Measurements from ENCODE around the gene PEMT.
A peak's percentile ranks its signal among the peaks of the same experiment; 100 is the strongest.
"Not testable (repeated sequence)": the region's sequence is repeated elsewhere in the genome, so short reads cannot be mapped to it uniquely, and the experiment has no call there.

PEMT gene, protein sequence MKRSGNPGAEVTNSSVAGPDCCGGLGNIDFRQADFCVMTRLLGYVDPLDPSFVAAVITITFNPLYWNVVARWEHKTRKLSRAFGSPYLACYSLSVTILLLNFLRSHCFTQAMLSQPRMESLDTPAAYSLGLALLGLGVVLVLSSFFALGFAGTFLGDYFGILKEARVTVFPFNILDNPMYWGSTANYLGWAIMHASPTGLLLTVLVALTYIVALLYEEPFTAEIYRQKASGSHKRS

DNA sequence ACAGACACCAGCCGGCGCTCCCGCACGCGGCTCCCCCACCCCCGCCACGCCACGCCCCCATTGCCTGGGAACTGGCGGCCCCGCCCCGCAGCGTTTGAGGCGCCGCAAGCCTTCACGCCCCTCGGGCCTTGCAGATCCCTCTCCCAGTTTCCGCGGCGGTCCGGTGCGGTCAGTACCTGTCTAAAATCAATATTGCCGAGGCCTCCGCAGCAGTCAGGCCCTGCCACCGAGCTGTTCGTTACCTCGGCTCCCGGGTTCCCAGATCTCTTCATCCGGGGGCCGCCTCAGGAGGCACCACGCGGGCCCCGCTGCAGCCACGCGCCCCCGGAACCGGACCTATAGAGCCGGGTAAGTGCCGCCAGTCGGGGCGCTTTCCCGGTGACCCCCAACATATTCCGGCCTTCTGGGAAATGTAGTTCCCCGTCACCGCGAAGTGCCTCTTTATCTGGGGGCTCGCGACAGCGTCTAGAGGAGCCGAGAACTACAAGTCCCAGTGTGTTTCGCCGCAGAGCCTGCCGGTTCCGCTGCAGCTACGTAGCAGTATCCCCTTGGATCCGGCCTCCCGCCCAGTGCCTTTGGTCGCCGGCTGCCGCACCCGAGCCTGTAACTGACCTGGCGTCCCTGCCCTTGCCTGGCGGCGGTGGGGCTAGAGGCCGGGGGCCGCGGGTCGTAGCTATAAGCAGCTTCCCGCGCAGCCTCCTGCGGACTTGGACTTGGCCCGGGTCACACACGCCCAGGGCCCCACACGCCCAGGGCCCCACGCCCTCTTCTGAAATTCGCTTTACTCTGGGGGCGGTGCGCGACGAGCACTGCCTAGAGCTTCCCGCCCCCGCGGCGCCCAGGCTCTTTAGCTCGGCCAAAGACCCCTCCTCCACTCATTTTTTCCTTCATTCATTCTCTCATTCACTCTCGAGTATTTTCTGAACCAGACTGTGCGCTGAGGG, at the start of gene PEMT:
Gene PEMT (minus strand): TSS at position 354 of the 944 bp plus-strand sequence. CDS start 82 bp downstream, at position 272.
- DNase-seq: peak; percentile 94

DNA sequence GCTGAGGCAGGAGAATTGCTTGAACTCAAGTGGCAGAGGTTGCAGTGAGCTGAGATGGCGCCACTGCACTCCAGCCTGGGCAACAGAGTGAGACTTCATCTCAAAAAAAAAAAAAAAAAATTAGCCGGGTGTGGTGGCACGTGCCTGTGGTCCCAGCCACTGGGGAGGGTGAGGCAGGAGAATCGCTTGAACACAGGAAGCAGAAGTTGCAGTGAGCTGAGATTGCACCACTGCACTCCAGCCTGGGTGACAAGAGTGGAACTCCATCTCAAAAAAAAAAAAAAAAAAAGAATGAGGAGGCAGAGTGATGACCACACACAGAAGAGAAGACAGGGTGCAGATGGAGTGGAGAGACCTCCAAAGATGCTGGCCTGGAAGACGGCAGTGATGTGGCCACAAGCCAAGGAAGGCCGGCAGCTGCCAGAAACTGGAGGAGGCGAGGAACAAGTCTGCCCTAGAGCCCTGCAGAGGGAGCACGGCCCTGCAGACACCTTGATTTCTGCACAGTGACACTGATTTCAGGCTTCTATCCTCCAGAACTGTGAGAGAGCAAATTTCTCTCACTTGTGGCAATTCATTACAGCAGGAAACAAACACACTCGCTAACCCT, 48.3 kb upstream of the PEMT start:
- not testable (repeated sequence) for DNase-seq

DNA sequence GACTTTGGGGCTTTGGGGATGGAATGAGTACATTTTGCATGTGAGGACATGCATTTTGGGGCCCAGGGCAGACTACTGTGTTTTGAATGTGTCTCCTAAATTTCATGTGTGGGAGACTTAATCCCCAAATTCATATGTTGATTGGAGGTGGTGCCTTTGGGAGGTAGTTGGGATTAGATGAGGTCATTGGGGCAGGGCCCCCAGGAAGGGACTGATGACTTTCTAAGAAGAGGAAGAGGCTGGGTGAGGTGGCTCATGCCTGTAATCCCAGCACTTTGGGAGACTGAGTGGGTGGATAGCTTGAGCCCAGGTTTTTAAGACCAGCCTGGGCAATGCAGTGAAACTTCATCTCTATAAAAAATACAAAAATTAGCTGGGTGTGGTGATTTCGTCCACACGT, 47.0 kb upstream of the PEMT start:
- DNase-seq: no peak

DNA sequence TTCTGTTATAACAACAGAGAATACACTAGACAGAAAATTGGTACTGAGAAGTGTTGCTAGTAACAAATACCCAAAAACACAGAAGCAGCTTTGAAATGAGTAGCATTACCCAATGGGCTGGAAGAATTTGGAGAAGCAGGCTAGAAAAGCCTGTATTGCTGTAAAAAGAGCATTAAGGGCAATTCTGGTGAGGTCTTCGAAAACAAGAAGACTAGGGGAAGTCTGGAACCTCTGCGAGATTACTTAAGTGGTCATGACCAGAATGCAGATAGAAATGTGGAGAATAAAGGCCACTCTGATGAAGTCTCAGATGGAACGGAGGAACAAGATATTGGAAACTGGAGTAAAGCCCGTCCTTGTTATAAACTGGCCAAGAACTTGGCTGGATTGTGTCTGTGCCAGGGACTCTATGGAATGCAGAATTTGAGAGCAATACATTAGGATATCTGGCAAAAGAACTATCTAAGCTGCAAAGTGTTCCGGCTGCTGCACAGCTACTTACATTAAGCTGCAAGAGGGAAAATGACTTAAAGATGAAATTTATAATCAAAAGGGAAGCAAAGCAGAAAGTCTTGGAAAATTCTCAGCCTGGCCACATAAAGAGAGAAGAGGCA, 44.9 kb upstream of the PEMT start:
- DNase-seq: no peak

DNA sequence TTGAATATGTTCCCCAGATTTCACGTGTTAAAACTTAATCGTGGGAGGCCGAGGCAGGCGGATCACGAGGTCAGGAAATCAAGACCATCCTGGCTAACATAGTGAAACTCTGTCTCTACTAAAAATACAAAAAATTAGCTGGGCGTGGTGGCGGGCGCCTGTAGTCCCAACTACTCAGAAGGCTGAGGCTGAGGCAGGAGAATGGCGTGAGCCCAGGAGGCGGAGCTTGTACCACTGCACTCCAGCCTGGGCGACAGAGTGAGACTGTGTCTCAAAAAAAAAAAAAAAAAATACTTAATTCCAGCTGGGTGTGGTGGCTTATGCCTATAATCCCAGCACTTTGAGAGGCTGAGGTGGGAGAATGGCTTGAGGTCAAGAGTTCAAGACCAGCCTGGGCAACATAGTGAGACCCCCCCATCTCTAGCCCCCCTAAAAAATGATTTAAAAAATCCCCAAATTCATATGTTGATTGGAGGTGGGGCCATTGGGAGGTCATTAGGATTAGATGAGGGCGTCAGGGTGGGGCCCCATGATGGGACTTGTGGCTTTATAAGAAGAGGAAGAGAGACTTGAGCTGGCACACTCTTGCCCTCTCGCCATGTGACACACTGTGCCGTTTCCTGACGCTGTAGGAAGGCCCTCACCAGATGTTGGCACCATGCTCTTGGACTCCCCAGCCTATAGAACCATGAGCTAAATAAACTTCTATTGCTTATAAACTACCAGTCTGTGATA, 44.2 kb upstream of the PEMT start:
- not testable (repeated sequence) for DNase-seq

DNA sequence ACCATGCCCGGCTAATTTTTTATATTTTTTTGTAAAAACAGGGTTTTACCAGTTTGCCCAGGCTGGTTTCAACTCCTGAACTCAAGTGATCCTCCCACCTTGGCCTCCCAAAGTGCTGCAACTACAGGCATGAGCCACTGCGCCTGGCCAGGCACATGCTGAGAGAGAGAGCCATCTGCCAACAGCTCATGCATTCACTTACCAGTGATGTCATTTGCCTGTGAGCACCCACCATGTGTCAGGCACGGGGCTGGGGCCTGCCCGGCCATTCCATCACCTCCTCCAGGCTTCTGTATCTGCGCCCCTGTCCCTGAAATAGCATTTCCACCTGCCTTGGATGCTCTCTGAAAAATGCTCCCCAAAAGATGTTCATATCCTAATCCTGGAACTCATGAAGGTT, 43.6 kb upstream of the PEMT start:
- DNase-seq: no peak

DNA sequence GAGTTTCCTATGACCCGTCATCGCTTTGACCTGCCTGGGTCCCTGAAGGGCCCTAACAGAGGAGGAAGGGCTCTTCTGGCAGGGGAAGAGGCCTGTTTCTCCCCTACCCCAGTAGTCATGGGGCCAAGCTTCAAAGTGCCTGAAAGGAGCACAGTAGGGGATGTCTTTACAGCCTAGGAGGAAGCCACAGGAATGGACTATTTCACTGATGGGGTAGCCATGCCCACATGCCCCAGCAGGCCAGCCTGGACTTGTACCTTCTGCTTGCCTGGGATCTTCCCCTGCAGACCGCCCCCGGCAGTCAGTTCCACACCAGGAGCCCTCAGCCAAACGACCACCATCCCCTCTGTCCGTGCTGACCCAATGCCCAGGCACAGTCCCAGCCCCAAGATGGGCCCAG, 41.8 kb upstream of the PEMT start:
- DNase-seq: no peak

DNA sequence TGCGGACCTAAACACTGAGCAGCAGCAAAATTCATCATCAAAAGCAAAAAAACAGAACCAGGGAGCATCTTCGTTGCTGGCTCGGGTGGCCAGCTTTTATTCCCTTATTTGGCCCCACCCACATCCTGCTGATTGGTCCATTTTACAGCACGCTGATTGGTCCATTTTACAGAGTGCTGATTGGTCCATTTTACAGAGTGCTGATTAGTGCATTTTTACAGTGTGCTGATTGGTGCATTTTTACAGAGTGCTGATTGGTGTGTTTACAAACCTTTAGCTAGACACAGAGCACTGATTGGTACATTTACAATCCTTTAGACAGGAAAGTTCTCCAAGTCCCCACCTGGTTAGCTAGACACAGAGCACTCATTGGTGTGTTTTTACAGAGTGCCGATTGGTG, 41.2 kb upstream of the PEMT start:
- DNase-seq: not testable (repeated sequence)

DNA sequence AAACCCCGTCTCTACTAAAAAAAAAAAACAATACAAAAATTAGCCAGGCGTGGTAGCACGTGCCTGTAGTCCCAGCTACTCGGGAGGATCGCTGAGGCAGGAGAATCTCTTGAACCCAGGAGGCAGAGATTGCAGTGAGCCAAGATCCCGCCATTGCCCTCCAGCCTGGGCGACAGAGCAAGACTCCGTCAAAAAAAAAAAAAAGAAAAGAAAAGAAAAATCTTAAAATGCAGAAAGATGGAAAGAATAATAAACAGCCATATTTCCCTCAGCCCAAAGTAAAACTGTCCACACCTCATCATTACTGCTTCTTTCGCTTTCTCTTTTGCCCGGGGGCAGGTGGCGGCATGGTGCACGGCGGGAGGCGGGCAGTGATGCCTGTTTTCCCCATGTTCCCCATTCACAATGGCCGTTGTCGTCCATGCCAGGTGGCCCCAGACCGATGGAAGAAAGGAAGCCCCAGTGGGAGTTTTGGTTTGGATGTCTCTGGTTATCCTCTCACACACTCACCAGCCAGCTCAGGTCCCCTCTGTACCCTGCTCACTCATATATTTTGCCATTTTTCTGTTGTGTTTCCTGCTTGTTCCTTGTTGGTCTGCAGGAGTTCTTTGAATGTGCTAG, 37.0 kb upstream of the PEMT start:
- no peak for DNase-seq

DNA sequence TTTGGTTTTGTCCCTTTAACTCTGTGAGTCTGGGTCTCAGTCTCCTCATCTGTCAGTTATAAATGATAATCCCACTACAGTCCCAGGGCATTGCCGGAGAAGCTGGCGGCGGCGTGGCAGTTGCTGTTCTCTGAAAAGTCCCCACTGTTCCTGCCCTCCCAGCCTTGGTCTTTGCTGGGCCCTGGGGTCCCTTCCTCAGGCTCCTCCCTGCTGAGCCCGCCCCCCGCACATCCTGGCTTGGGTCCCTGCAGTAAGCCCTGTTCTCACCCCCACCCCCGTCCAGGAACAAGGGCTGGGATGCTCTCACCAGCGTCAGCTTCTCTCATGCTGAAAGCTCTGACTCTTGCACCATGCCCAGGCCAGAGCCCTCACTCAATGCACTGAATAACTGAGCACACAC, 35.3 kb upstream of the PEMT start:
- no peak for DNase-seq

DNA sequence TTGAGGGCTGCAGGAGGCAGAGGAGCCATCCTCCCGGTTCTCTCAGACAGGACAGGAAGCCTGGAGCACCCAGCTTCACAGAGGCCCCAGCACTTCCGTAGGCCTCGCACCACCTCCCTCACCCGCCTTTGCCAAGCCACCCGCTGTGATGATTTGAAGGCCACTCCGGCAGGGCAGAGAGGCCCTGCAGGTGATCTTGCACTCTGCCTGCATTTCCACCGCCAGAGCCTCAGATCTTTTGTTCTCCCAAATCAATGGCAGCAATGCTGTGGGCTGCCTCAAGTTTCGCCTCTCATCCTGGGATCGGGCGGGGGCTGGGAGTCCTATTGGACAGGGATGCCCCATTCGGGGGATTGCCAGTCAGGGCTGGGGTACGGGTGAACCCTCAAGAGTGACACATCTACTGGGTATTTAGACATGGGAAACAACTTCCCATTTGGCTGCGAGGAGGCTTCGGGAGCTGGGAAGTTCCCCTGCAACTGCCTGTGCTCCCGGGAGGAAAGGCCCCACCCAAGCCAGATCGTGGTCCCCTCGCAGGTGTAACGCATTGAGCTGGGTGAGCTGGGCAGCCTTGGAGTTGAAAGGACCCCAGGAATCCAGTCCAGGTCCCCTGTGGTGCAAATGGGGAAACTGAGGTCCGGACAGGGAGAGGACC, 34.8 kb upstream of the PEMT start:
- DNase-seq: peak; percentile 86

DNA sequence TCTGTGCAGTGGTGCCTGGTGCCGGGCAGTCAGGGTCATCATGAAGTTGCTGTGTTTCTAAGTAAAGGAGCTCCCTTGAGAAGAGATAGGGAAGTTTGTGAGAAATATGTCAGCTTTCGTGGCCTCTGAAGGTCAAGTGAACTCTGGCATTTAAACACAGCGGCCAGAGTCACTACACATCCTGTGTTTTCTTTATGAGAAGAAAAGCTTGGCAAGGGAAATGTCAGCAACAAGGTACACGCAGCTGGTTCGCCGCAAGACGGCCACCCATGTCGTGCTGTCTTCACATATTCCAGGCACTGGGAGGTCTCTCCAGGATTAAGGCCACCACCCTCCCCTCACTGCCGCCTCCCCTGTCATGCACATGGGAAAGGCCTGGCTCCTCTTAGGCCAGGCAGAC, 33.2 kb upstream of the PEMT start:
- no peak for DNase-seq

DNA sequence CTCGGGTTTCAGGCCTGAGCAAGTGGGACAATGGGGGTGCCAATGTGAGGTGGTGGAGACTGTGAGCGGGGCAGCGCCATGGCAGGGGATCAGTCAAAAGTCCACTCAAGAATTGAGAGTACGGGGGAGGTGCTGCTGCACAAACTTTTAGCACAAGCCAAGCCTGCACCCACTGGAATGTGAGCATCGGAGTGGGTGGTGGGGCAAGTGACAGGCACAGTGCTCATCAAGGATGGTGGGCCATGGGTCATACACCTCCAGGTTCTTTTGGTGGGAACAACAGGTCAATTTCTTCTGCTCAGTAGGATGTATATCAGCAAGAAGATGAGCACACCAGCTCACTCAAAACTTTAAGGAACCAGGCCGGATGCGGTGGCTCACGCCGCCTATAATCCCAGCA, 32.4 kb upstream of the PEMT start:
- no peak for DNase-seq

DNA sequence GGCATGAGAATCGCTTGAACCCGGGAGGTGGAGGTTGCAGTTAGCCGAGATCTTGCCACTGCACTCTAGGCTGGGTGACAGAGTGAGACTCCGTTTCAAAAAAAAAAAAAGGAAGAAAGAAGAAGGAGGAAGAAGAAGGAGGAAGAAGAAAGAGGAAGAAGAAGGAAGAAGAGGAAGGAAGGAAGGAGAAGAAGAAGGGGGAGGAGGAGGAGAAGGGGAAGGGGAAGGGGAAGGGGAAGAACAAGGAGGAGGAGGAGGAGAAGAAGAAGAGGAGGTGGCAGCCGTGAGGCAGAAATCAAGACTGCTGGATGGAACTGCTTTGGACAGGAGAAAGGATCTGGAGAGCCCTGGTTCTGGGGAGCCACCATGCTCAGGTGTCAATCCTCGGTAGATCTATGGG, 29.7 kb upstream of the PEMT start:
- DNase-seq: no peak

DNA sequence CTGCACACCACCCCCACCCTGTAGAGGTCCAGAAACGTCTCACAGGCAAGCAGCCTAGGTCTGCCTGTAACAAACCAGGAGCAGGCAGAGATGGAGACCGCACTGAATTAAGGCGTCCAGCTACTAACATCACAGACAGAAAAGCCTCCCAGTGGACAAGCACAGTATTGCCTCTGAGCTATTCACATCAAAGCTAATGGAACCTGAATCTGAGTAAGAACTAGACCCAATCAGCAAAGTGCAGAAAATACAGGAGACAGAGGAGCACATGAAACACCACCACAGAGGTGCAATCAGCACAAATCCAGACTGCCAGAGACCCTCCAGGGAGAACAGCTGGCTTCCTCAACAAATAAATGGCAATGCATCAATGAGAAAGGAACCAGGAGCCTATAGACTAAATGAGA, 22.2 kb upstream of the PEMT start:
- DNase-seq: no peak

DNA sequence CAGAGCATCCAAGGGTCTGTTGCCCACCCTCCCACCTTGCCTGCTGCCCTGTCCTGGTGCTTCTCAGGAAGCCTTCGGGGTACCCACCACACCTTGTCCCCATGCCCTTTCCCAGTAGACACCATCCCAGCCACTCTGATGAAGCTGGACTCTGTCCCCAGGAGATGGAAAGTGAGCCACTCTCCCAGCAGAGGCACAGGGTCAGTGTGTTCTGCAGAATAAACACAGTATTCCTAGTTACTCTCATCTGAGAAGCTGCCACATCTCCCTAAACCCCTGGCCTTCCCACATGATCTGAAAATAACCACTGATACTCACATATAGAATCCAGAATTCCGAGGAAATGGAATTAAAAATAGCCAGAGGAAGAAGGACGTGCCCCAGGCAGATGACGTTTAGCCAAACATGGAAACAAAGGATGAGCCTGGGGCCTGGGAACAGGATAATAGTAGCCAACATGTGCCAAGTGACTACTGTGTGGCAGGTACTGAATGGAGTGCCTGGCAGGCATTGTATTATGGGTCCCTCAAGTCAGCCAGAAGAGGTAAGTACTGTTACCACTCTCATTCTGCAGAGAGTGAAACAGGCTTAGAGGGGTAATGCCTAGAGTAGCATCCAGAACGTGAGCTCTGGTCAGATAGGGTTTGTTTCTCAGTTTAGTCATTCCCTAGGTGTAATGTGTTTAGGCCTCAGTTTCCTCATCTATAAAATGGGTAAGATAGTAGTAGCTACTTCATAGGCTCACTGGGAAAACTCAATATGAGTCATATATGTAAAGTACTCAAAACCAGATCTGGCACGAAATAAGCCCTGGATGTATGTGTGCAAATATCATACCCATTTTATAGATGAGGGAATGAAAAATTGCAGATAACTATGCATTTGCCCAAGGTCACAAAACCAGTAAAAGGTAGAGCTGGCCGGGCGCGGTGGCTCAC, 20.8 kb upstream of the PEMT start:
- no peak for DNase-seq

DNA sequence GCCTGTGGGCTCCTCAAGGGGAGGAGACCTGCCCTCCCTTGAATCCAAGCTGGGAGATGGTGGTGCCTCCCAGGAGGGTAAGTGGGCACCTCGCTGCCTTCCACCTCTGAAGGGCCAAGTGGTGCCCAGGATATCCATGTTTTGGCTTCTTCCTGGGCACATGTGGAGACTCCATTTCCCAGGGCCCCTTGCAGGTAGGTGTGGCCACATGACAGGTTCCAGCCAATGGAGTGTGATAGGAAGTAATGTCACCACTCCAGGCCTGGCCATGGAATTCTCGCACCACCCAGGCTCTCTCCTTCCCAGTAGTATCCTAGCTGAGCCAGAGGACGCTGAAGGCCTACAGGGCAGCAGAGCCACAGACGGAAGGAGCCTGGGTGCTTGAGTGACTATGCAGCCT, 17.6 kb upstream of the PEMT start:
- no peak for DNase-seq

DNA sequence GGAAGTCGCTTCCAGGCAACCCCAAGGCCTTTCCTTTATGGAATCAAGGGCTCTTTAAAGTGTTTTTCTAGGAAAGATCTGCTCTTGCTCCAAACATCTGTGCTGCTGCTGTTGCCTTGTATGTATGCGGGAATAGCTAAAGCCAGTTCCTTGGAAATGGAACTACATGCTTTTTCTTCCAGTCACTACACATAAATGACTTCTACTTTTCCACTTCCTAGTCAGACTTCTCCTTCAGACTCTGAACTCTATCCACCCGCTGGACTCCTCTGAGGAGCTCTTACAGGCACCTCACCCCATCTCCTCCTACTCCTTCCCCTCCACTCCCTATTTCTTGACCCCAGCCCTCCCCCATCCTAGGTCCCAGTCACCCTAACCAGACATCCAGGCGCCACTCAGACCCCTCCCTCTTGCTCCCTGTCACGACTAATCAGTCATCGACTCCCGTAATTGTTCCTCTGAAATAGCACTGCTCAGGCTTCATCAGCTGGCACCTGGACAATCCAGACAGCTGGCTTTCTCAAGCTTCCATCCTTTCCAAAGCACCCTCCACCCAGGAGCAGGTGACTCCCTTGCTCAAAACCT, 15.0 kb upstream of the PEMT start:
- no peak for DNase-seq

DNA sequence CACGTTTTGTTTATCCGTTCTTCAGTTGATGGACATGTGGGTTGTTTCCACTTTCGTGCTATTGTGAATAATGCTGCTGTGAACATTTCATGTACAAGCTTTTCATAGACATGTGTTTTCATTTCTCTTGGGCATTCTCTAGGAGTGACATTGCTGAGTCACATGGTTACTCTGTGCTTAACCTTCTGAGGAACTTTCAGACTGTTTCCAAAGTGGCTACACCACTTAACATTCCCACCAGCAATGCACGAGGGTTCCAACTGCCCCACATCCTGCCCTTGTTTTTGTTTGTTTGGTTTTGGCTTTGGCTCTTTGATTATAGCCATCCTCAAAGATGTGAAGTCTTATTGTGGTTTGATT, 14.2 kb upstream of the PEMT start:
- DNase-seq: no peak

DNA sequence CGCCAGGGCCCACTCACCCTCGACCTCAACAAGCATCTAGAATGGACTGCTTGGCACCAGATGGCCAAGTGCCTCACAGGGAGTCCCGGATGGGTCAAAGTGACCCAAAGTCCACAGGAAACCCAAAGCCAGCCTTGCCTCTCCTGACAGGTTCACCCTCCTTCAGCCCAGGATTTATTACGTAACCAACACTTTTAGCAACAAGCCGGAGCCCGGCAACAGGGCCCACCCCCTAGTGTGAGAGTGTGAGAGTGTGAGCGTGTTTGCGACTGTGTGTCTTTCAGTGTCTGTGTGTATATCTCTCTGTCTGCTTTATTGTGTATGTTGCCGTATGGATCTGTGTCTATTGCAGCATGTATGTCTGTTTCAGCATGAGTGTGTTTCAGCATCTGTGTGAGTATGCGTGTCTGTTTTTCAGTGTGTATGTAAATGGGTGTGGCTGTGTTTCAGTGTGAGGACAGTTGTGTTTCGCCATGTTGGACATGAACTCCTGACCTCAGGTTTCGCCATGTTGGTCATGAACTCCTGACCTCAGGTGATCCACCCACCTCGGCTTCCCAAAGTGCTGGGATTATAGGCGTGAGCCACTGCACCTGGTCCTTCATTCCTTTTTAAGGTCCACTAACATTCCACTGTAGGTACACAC, 13.7 kb upstream of the PEMT start:
- DNase-seq: no peak
